ENCODE results near the gene ENTPD1.
"Not testable (repeated sequence)": the region's sequence is repeated elsewhere in the genome, so short reads cannot be mapped to it uniquely, and the experiment has no call there.

ENTPD1 gene, protein sequence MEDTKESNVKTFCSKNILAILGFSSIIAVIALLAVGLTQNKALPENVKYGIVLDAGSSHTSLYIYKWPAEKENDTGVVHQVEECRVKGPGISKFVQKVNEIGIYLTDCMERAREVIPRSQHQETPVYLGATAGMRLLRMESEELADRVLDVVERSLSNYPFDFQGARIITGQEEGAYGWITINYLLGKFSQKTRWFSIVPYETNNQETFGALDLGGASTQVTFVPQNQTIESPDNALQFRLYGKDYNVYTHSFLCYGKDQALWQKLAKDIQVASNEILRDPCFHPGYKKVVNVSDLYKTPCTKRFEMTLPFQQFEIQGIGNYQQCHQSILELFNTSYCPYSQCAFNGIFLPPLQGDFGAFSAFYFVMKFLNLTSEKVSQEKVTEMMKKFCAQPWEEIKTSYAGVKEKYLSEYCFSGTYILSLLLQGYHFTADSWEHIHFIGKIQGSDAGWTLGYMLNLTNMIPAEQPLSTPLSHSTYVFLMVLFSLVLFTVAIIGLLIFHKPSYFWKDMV

DNA sequence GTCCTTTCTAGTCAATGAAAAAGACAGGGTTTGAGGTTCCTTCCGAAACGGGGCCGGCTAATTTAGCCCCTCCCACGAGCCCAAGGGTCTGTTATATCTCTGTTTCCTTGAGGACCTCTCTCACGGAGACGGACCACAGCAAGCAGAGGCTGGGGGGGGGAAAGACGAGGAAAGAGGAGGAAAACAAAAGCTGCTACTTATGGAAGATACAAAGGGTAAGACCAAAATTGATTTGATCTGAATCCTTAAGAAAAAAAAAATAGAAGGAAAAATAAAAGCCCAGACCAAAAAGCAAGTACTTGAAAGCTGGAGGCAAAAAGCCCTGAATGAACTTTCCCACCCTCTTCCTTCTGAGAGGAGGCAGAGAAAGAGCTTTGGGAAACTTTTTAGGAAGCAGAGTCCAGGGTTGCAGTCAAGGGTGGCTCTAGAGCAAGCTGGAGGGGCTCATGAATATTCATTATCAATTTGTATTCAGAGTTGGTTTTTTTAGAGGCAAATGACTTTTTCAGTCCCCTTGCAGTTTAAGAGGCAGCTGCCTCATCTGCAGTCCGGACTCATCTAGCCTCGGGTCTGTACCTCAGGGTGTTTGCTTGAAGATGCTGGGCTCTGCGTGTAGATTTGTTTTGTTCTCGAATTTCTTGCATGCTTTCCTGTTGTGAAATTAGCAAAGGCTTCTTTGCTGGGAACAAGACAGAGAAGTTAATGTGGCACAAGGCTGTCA, at the start of gene ENTPD1:
TSS of gene ENTPD1 (plus strand) at position 123 of the 721 bp plus-strand sequence. CDS start at position 200, 77 bp downstream.
- TF ChIP-seq, protein P1, sequence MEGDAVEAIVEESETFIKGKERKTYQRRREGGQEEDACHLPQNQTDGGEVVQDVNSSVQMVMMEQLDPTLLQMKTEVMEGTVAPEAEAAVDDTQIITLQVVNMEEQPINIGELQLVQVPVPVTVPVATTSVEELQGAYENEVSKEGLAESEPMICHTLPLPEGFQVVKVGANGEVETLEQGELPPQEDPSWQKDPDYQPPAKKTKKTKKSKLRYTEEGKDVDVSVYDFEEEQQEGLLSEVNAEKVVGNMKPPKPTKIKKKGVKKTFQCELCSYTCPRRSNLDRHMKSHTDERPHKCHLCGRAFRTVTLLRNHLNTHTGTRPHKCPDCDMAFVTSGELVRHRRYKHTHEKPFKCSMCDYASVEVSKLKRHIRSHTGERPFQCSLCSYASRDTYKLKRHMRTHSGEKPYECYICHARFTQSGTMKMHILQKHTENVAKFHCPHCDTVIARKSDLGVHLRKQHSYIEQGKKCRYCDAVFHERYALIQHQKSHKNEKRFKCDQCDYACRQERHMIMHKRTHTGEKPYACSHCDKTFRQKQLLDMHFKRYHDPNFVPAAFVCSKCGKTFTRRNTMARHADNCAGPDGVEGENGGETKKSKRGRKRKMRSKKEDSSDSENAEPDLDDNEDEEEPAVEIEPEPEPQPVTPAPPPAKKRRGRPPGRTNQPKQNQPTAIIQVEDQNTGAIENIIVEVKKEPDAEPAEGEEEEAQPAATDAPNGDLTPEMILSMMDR (IDR thresholded peaks at IDR 0.05; ENCODE audit: low read depth, low read length) = no peak
- DNase-seq (ENCODE audit: low read depth in 2 of 2) = peak; percentile 51
- H3K4me3 ChIP-seq (replicated peaks in 1 of 2; ENCODE audit: low read depth in 2 of 2, low read length in 2 of 2) = peak within 1 kb of the TSS in 1 of 2 donors; percentile 30

DNA sequence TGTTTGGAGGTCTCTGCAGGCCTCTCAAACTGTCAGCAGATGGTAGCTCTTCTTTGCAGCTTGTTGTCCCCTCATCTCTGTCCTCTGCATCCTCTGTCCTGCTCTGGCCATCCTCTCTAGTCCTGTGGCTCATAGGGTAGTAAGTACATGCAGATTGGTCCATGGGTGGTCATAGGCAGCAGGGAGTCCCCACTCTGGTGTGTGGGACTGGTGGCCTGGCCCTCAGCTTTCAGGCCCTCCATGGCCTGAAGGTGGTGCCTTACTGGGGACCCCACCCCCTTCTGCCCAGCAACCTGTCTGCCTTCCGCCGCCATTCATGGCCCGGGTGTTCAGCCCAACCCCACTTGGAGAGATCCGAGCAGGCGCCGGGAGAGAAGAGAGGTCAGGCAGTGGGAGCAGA, 49.4 kb upstream of the ENTPD1 start:
- no peak overlapping the region for H3K4me3 ChIP-seq (replicated peaks in 1 of 2; ENCODE audit: low read depth in 2 of 2, low read length in 2 of 2)
- no peak for DNase-seq (ENCODE audit: low read depth in 2 of 2)
- TF ChIP-seq, protein P1 (IDR thresholded peaks at IDR 0.05; ENCODE audit: low read depth, low read length) = no peak

GRCh38 chr10:95706990-95707389, 49.0 kb upstream of the ENTPD1 start:
- no peak overlapping the region for H3K4me3 ChIP-seq (replicated peaks in 1 of 2; ENCODE audit: low read depth in 2 of 2, low read length in 2 of 2)
- TF ChIP-seq, protein P1 (IDR thresholded peaks at IDR 0.05; ENCODE audit: low read depth, low read length) = no peak
- DNase-seq (ENCODE audit: low read depth in 2 of 2) = no peak

DNA sequence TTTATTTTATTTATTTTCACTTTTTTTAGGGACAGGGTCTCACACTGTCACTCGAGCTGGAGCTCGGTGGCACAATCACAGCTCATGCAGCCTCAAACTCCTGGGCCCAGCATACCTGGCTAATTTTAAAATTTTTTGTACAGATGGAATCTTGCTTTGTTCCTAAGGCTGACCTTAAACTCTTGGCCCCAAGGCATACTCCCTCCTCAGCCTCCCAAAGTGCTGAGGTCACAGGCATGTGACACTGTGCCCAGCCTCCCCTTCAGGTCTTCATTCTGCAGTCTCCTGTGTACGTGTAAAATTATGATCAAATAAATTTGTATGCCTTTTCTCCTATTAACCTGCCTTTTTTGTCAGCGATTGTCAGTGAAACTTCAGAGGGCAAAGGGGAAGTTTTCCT, 44.5 kb upstream of the ENTPD1 start:
- TF ChIP-seq, protein P1 (IDR thresholded peaks at IDR 0.05; ENCODE audit: low read depth, low read length) = no peak
- DNase-seq (ENCODE audit: low read depth in 2 of 2) = no peak
- no peak overlapping the region for H3K4me3 ChIP-seq (replicated peaks in 1 of 2; ENCODE audit: low read depth in 2 of 2, low read length in 2 of 2)

GRCh38 chr10:95716466-95716865, 39.5 kb upstream of the ENTPD1 start:
- TF ChIP-seq, protein P1 (IDR thresholded peaks at IDR 0.05; ENCODE audit: low read depth, low read length) = no peak
- no peak for DNase-seq (ENCODE audit: low read depth in 2 of 2)
- no peak overlapping the region for H3K4me3 ChIP-seq (replicated peaks in 1 of 2; ENCODE audit: low read depth in 2 of 2, low read length in 2 of 2)

GRCh38 chr10:95716866-95717265, 39.1 kb upstream of the ENTPD1 start:
- no peak for DNase-seq (ENCODE audit: low read depth in 2 of 2)
- TF ChIP-seq, protein P1 (IDR thresholded peaks at IDR 0.05; ENCODE audit: low read depth, low read length) = no peak
- H3K4me3 ChIP-seq (replicated peaks in 1 of 2; ENCODE audit: low read depth in 2 of 2, low read length in 2 of 2) = no peak overlapping the region

GRCh38 chr10:95720745-95721144, 35.2 kb upstream of the ENTPD1 start:
- not testable (repeated sequence) for DNase-seq (ENCODE audit: low read depth in 2 of 2)

DNA sequence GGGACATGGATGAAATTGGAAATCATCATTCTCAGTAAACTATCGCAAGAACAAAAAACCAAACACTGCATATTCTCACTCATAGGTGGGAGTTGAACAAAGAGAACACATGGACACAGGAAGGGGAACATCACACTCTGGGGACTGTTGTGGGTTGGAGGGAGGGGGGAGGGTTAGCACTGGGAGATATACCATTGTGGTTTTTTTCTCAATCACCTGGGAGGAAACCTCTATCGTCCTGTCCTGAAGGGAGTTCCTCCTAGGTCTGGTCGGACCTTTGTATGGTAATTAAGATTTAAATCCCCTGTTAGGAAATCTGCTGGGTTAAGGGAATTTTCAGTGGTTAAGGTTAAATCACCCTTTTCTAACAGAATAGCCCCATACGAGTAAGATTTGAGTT, 33.5 kb upstream of the ENTPD1 start:
- not testable (repeated sequence) for DNase-seq (ENCODE audit: low read depth in 2 of 2); H3K4me3 ChIP-seq (replicated peaks in 1 of 2; ENCODE audit: low read depth in 2 of 2, low read length in 2 of 2)

More at GRCh38 chr10:95720745-95721144, 35.2 kb upstream of the ENTPD1 start:
- not testable (repeated sequence) for H3K4me3 ChIP-seq (replicated peaks in 1 of 2; ENCODE audit: low read depth in 2 of 2, low read length in 2 of 2)

Measured in cardiac fibroblast (primary cell).